Neural progenitor cell (in vitro differentiated cells): Measurements from ENCODE around the gene PCDHGA4. TPM values are rescaled to one million over a fixed set of nuclear protein-coding genes. Genes with fewer than 3 reads are reported as not detected.

Experiments used
- DNase-seq: peaks from one replicate; pipeline ENCODE4 v3.0.0-alpha.2; 2016; ENCODE audit warnings: low spot score
- H2AFZ ChIP-seq: fragments of 200-600 bp; sonication (generic); replicated peaks from 2 replicates; pipeline ENCODE4 v1.6.1; 2016; ENCODE audit warnings: antibody characterized with exemption
- H3F3A ChIP-seq: fragments of 200-600 bp; sonication (generic); 2 replicates; pipeline ENCODE4 v1.6.1; 2016; ENCODE audit warnings: antibody characterized with exemption, low read depth
- H3K27ac ChIP-seq: fragments of 200-600 bp; sonication (generic); 2 replicates; pipeline ENCODE4 v1.5.1; 2016; ENCODE audit warnings: mild to moderate bottlenecking
- H3K27me3 ChIP-seq: fragments of 200-600 bp; sonication (generic); 2 replicates; pipeline ENCODE4 v1.6.1; 2016; ENCODE audit warnings: mild to moderate bottlenecking, moderate library complexity
- H3K36me3 ChIP-seq: fragments of 200-600 bp; sonication (generic); 2 replicates; pipeline ENCODE4 v1.5.1; 2016
- H3K4me1 ChIP-seq: fragments of 200-600 bp; sonication (generic); 2 replicates; pipeline ENCODE4 v1.6.1; 2016; ENCODE audit warnings: mixed run types
- H3K4me2 ChIP-seq: fragments of 200-600 bp; sonication (generic); 2 replicates; pipeline ENCODE4 v1.6.1; 2016
- H3K4me3 ChIP-seq: fragments of 200-600 bp; sonication (generic); 2 replicates; pipeline ENCODE4 v1.5.1; 2016
- H3K79me2 ChIP-seq: fragments of 200-600 bp; sonication (generic); 2 replicates; pipeline ENCODE4 v1.6.1; 2016; ENCODE audit warnings: low read depth
- H3K9ac ChIP-seq: fragments of 200-600 bp; sonication (generic); 2 replicates; pipeline ENCODE4 v1.6.1; 2016
- H3K9me3 ChIP-seq: fragments of 200-600 bp; sonication (generic); 2 replicates; pipeline ENCODE4 v1.5.1; 2016; ENCODE audit warnings: low read depth
- H4K20me1 ChIP-seq: fragments of 200-600 bp; sonication (generic); 2 replicates; pipeline ENCODE4 v1.6.1; 2016; ENCODE audit warnings: low read depth
- H3K27ac Mint-ChIP-seq: 3 replicates; pipeline ENCODE4 v1.8.0; 2021; ENCODE audit warnings: mixed read lengths
- H3K27me3 Mint-ChIP-seq: 2 replicates; pipeline ENCODE4 v1.8.0; 2022; ENCODE audit warnings: low read depth, mild to moderate bottlenecking, inconsistent platforms, moderate library complexity, mixed read lengths; ENCODE audit not compliant: insufficient read depth
- H3K36me3 Mint-ChIP-seq: 3 replicates; pipeline ENCODE4 v1.8.0; 2021; ENCODE audit warnings: mixed read lengths
- H3K4me1 Mint-ChIP-seq: 3 replicates; pipeline ENCODE4 v1.8.0; 2021; ENCODE audit warnings: mixed read lengths
- H3K4me3 Mint-ChIP-seq: 3 replicates; pipeline ENCODE4 v1.8.0; 2021; ENCODE audit warnings: mild to moderate bottlenecking, moderate library complexity, mixed read lengths
- H3K9me3 Mint-ChIP-seq: 3 replicates; pipeline ENCODE4 v1.8.0; 2020; ENCODE audit warnings: mixed read lengths
- CTCF ChIP-seq: fragments of 200-600 bp; sonication (generic); IDR thresholded peaks from 2 replicates; pipeline ENCODE4 v1.5.1; 2017; ENCODE audit warnings: antibody characterized with exemption, mild to moderate bottlenecking
- EZH2 ChIP-seq: fragments of 200-600 bp; sonication (generic); IDR thresholded peaks from 2 replicates; pipeline ENCODE4 v1.6.1; 2017; ENCODE audit warnings: antibody characterized with exemption, mild to moderate bottlenecking, moderate library complexity
- EZH2phosphoT487 ChIP-seq: fragments of 200-600 bp; sonication (generic); IDR thresholded peaks from 2 replicates; pipeline ENCODE4 v1.6.1; 2017; ENCODE audit warnings: antibody characterized with exemption
- total RNA-seq: library from RNA; depleted of rRNA; stranded (reverse); fragments of >200 nt; gene quantifications from 2 replicates; pipeline ENCODE4 v1.2.3, GENCODE V29; 2015; ENCODE audit warnings: low replicate concordance

Gene PCDHGA4
- total RNA-seq, 1 donor from 2014 or later = 2.4 TPM

- no peak for DNase-seq
- H3K27me3 Mint-ChIP-seq = peaks cover 9% of the 10 kb centered on the region
- no peak overlapping the region for H3K27ac Mint-ChIP-seq
- no peaks in the 10 kb centered on the region for H3K4me1 ChIP-seq
- no peaks in the 10 kb centered on the region for H3F3A ChIP-seq
- H3K9me3 Mint-ChIP-seq = peaks cover 60% of the 10 kb centered on the region
- H3K4me1 Mint-ChIP-seq = no peaks in the 10 kb centered on the region
- peaks cover 6% of the 10 kb centered on the region for H3K36me3 Mint-ChIP-seq
- H3K9ac ChIP-seq = no peak overlapping the region
- no peaks in the 10 kb centered on the region for H4K20me1 ChIP-seq
- no peaks in the 10 kb centered on the region for H3K79me2 ChIP-seq
- H2AFZ ChIP-seq = no peak overlapping the region
- H3K9me3 ChIP-seq = peaks cover 18% of the 10 kb centered on the region
- no peaks in the 10 kb centered on the region for H3K36me3 ChIP-seq
- H3K4me3 ChIP-seq = no peak overlapping the region
- H3K4me3 Mint-ChIP-seq = no peak overlapping the region
- H3K27me3 ChIP-seq = no peaks in the 10 kb centered on the region
- no peak overlapping the region for H3K4me2 ChIP-seq
- no peak for TF ChIP-seq EZH2
- no peak for TF ChIP-seq CTCF
- no peak for TF ChIP-seq EZH2phosphoT487
- no peak overlapping the region for H3K27ac ChIP-seq
Observed at GRCh38 chr5:141342773-141343172, 12.0 kb upstream of the PCDHGA4 start.

GRCh38 chr5:141343242-141343952, 11.4 kb upstream of the PCDHGA4 start, which contains the start of gene PCDHGA3:
Gene PCDHGA3 (plus strand): TSS chr5:141343829. CDS start chr5:141344034, 205 bp downstream.
- Histone ChIP-seq H3F3A (no peaks in the 10 kb centered on the region), H3K27ac (no peak within 1 kb of the TSS), H3K4me3 (no peak within 1 kb of the TSS), H3K4me2 (no peak within 1 kb of the TSS), H3K79me2 (no peaks in the 10 kb centered on the region), H3K9ac (no peak within 1 kb of the TSS), H4K20me1 (no peaks in the 10 kb centered on the region), H3K9me3 (peaks cover 18% of the 10 kb centered on the region), H3K36me3 (no peaks in the 10 kb centered on the region), H3K4me1 (no peaks in the 10 kb centered on the region), H2AFZ (peak within 1 kb of the TSS; percentile 42), H3K27me3 (no peaks in the 10 kb centered on the region)
- no peaks in the 10 kb centered on the region for H3K4me1 Mint-ChIP-seq
- peaks cover 6% of the 10 kb centered on the region for H3K36me3 Mint-ChIP-seq
- no peak for TF ChIP-seq EZH2phosphoT487
- no peak for TF ChIP-seq EZH2
- TF ChIP-seq CTCF = peak; percentile 45
- no peak for DNase-seq
- no peak within 1 kb of the TSS for H3K27ac Mint-ChIP-seq
- peaks cover 55% of the 10 kb centered on the region for H3K9me3 Mint-ChIP-seq
- H3K27me3 Mint-ChIP-seq = peaks cover 9% of the 10 kb centered on the region
- H3K4me3 Mint-ChIP-seq = no peak within 1 kb of the TSS

- Histone ChIP-seq H3K4me2 (no peak overlapping the region), H2AFZ (peak overlapping the region; percentile 42), H4K20me1 (no peaks in the 10 kb centered on the region), H3K4me3 (no peak overlapping the region), H3K27me3 (no peaks in the 10 kb centered on the region), H3F3A (no peaks in the 10 kb centered on the region), H3K36me3 (no peaks in the 10 kb centered on the region), H3K9me3 (peaks cover 18% of the 10 kb centered on the region), H3K9ac (no peak overlapping the region), H3K27ac (no peak overlapping the region), H3K79me2 (no peaks in the 10 kb centered on the region), H3K4me1 (no peaks in the 10 kb centered on the region)
- Mint-ChIP-seq H3K36me3 (peaks cover 6% of the 10 kb centered on the region), H3K27ac (no peak overlapping the region), H3K4me1 (no peaks in the 10 kb centered on the region), H3K4me3 (no peak overlapping the region), H3K27me3 (peaks cover 7% of the 10 kb centered on the region), H3K9me3 (peaks cover 51% of the 10 kb centered on the region)
- TF ChIP-seq CTCF = no peak
- DNase-seq = no peak
Observed at GRCh38 chr5:141343953-141344463, 10.8 kb upstream of the PCDHGA4 start.
